Liver (tissue), 9 donors: Measurements from ENCODE around the gene SYT8. TPM values are rescaled to one million over a fixed set of nuclear protein-coding genes. Genes with fewer than 3 reads are reported as not detected.

ENCODE experiments used
- DNase-seq: peaks from one replicate; pipeline ENCODE4 v3.0.0-alpha.2; 2017; ENCODE audit warnings: low spot score
- H3K27ac ChIP-seq, 2 donors: one replicate each; pipeline ENCODE4 v1.7.0; 2013; ENCODE audit warnings: inconsistent platforms in 2 of 2, low read length in 2 of 2, control low read depth in 1 of 2, low read depth in 1 of 2, mild to moderate bottlenecking in 1 of 2
- H3K27me3 ChIP-seq, 4 donors: one replicate each; pipeline versions ENCODE4 v1.6.1 to v1.7.0; 2013; ENCODE audit warnings: low read length in 3 of 4, inconsistent platforms in 1 of 4, mild to moderate bottlenecking in 1 of 4, moderate library complexity in 1 of 4; ENCODE audit not compliant: control insufficient read depth in 4 of 4, insufficient read depth in 4 of 4
- H3K36me3 ChIP-seq, 4 donors: one replicate each; pipeline versions ENCODE4 v1.6.1 to v1.7.0; 2013; ENCODE audit warnings: low read length in 3 of 4, mild to moderate bottlenecking in 3 of 4, low read depth in 1 of 4, moderate library complexity in 1 of 4; ENCODE audit not compliant: control insufficient read depth in 4 of 4, insufficient read depth in 3 of 4
- H3K4me1 ChIP-seq, 4 donors: one replicate each; pipeline versions ENCODE4 v1.6.1 to v1.7.0; 2013; ENCODE audit warnings: low read length in 3 of 4, mild to moderate bottlenecking in 3 of 4, moderate library complexity in 1 of 4; ENCODE audit not compliant: control insufficient read depth in 4 of 4, insufficient read depth in 4 of 4
- H3K4me3 ChIP-seq, 3 donors: one replicate each; pipeline versions ENCODE4 v1.6.1 to v1.7.0; 2013; ENCODE audit warnings: low read length in 3 of 3, control low read depth in 1 of 3, low read depth in 1 of 3, mild to moderate bottlenecking in 1 of 3
- H3K9ac ChIP-seq, 2 donors: one replicate each; pipeline ENCODE4 v1.7.0; 2013; ENCODE audit warnings: low read length in 2 of 2, mild to moderate bottlenecking in 2 of 2, moderate library complexity in 2 of 2, control low read depth in 1 of 2, low read depth in 1 of 2
- H3K9me3 ChIP-seq, 4 donors: one replicate each; pipeline versions ENCODE4 v1.6.1 to v1.7.0; 2013; ENCODE audit warnings: low read length in 3 of 4; ENCODE audit not compliant: control insufficient read depth in 4 of 4
- EGR1 ChIP-seq, 2 donors: IDR thresholded peaks; 2 replicates each; pipeline ENCODE4 v1.6.1; 2016 to 2018; ENCODE audit warnings: antibody characterized with exemption in 2 of 2, low read depth in 2 of 2
- FOXA1 ChIP-seq: IDR thresholded peaks from 2 replicates; pipeline ENCODE4 v1.6.1; 2016; ENCODE audit warnings: antibody characterized with exemption
- FOXA2 ChIP-seq: IDR thresholded peaks from 2 replicates; pipeline ENCODE4 v1.6.1; 2016; ENCODE audit warnings: antibody characterized with exemption
- GABPA ChIP-seq, 2 donors: IDR thresholded peaks in 1 of 2; conservative IDR thresholded peaks in 1 of 2; 2 replicates each; pipeline ENCODE4 v1.6.1; 2016; ENCODE audit warnings: antibody characterized with exemption in 2 of 2, mild to moderate bottlenecking in 1 of 2, moderate library complexity in 1 of 2
- HNF4A ChIP-seq, 2 donors: conservative IDR thresholded peaks; 2 replicates each; pipeline ENCODE4 v1.6.1; 2016; ENCODE audit warnings: antibody characterized with exemption in 2 of 2, mild to moderate bottlenecking in 2 of 2
- HNF4G ChIP-seq: IDR thresholded peaks from 2 replicates; pipeline ENCODE4 v1.6.1; 2016; ENCODE audit warnings: antibody characterized with exemption
- JUND ChIP-seq, 2 donors: IDR thresholded peaks; 2 replicates each; pipeline ENCODE4 v1.6.1; 2016; ENCODE audit warnings: antibody characterized with exemption in 2 of 2
- NR2F2 ChIP-seq: IDR thresholded peaks from 2 replicates; pipeline ENCODE4 v1.6.1; 2016; ENCODE audit warnings: antibody characterized with exemption
- RAD21 ChIP-seq, 2 donors: IDR thresholded peaks; 2 replicates each; pipeline ENCODE4 v1.6.1; 2016; ENCODE audit warnings: antibody characterized with exemption in 2 of 2, mild to moderate bottlenecking in 2 of 2
- RXRA ChIP-seq, 2 donors: IDR thresholded peaks; 2 replicates each; pipeline ENCODE4 v1.6.1; 2017 to 2018; ENCODE audit warnings: antibody characterized with exemption in 2 of 2, mild to moderate bottlenecking in 1 of 2
- SP1 ChIP-seq: IDR thresholded peaks from 2 replicates; pipeline ENCODE4 v1.6.1; 2018; ENCODE audit warnings: antibody characterized with exemption, mild to moderate bottlenecking
- TAF1 ChIP-seq: conservative IDR thresholded peaks from 2 replicates; pipeline ENCODE4 v1.6.1; 2016; ENCODE audit warnings: antibody characterized with exemption, mild to moderate bottlenecking
- YY1 ChIP-seq: IDR thresholded peaks from 2 replicates; pipeline ENCODE4 v1.6.1; 2016; ENCODE audit warnings: antibody characterized with exemption, mild to moderate bottlenecking
- ZBTB33 ChIP-seq: IDR thresholded peaks from 2 replicates; pipeline ENCODE4 v1.6.1; 2016; ENCODE audit warnings: antibody characterized with exemption
- WGBS: extraction: QIAGEN DNeasy Blood & Tissue Kit; methylation state at CpG from one replicate; pipeline ENCODE4 v1.1.7; 2013; 5-methylcytosine and 5-hydroxymethylcytosine counted together
- polyA plus RNA-seq, 2 donors: library from polyadenylated mRNA; stranded (reverse) in 1 of 2; unstranded in 1 of 2; fragments of 200-250 nt in 1 of 2; fragments of >200 nt in 1 of 2; fragmentation: Nextera tagmentation in 1 of 2; extraction: Ambion mirVana in 1 of 2; gene quantifications; one replicate each; pipeline versions ENCODE4 v1.2.1 to v1.2.3, GENCODE V29; 2013 to 2015
- total RNA-seq, 2 donors: library from RNA; depleted of rRNA; stranded (reverse); fragments of >200 nt; gene quantifications; one replicate each; pipeline ENCODE4 v1.2.3, GENCODE V29; 2014
- TF ChIP-seq, protein P1 (sequence below): IDR thresholded peaks from 2 replicates; pipeline ENCODE4 v1.6.1; 2016; ENCODE audit warnings: antibody characterized with exemption, mild to moderate bottlenecking
- TF ChIP-seq, protein P2 (sequence below): IDR thresholded peaks from 2 replicates; pipeline ENCODE4 v1.6.1; 2016; ENCODE audit warnings: antibody characterized with exemption
- TF ChIP-seq, protein P3 (sequence below): IDR thresholded peaks from 2 replicates; pipeline ENCODE4 v1.6.1; 2016; ENCODE audit warnings: antibody characterized with exemption
- TF ChIP-seq, protein P4 (sequence below): fragments of 150-350 bp; IDR thresholded peaks from 2 replicates; pipeline ENCODE4 v1.5.1; 2017; ENCODE audit warnings: improper control_type of control experiment, low read depth, low read length; ENCODE audit not compliant: missing input control
- donor health status: healthy.
- donor health status: healthy.
- donor health status: healthy.
- donor health status: healthy.
- donor health status: healthy.

Gene SYT8
- total and polyA plus RNA-seq, 4 donors: 0.17 to 0.99 (median 0.35) TPM

- Histone ChIP-seq H3K9ac (no peak overlapping the region), H3K27ac (no peak overlapping the region), H3K4me3 (no peak overlapping the region), H3K36me3 (no peaks in the 10 kb centered on the region), H3K9me3 (no peaks in the 10 kb centered on the region), H3K4me1 (peaks cover 9 to 45% (median 20%) of the 10 kb centered on the region in 4 donors), H3K27me3 (no peaks in the 10 kb centered on the region)
- 89% methylated on average over 11 of the region's 11 CpGs for WGBS
- TF ChIP-seq RXRA (IDR thresholded peaks at IDR 0.05) (no peak), FOXA1 (no peak), ZBTB33 (no peak), JUND (IDR thresholded peaks at IDR 0.05) (no peak), HNF4G (no peak), YY1 (no peak), RAD21 (IDR thresholded peaks at IDR 0.05) (no peak)
- TF ChIP-seq, protein P1, sequence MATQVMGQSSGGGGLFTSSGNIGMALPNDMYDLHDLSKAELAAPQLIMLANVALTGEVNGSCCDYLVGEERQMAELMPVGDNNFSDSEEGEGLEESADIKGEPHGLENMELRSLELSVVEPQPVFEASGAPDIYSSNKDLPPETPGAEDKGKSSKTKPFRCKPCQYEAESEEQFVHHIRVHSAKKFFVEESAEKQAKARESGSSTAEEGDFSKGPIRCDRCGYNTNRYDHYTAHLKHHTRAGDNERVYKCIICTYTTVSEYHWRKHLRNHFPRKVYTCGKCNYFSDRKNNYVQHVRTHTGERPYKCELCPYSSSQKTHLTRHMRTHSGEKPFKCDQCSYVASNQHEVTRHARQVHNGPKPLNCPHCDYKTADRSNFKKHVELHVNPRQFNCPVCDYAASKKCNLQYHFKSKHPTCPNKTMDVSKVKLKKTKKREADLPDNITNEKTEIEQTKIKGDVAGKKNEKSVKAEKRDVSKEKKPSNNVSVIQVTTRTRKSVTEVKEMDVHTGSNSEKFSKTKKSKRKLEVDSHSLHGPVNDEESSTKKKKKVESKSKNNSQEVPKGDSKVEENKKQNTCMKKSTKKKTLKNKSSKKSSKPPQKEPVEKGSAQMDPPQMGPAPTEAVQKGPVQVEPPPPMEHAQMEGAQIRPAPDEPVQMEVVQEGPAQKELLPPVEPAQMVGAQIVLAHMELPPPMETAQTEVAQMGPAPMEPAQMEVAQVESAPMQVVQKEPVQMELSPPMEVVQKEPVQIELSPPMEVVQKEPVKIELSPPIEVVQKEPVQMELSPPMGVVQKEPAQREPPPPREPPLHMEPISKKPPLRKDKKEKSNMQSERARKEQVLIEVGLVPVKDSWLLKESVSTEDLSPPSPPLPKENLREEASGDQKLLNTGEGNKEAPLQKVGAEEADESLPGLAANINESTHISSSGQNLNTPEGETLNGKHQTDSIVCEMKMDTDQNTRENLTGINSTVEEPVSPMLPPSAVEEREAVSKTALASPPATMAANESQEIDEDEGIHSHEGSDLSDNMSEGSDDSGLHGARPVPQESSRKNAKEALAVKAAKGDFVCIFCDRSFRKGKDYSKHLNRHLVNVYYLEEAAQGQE: no peak
- DNase-seq: no peak
Observed at GRCh38 chr11:1829039-1829820, 5.6 kb upstream of the SYT8 start.

DNA sequence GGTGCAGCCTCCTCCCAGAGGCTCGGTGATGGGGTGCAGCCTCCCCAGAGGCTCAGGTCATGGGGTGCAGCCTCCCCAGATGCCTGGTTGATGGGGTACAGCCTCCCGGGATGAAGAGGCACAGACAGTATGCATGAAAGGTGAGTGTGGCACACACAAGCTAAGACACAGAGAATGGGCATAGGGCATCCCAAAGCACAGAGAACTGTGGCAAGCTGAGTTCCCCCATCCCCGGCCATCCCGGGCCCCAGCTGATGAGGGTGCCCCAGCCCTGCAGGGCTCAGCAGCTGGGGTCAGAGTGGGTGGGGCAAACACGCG is 4.8 kb upstream of the SYT8 start:
- Histone ChIP-seq H3K4me3 (no peak overlapping the region), H3K27ac (no peak overlapping the region), H3K4me1 (peaks cover 9 to 40% (median 20%) of the 10 kb centered on the region in 4 donors), H3K36me3 (no peaks in the 10 kb centered on the region), H3K9ac (no peak overlapping the region), H3K27me3 (no peaks in the 10 kb centered on the region), H3K9me3 (no peaks in the 10 kb centered on the region)
- DNase-seq: no peak
- TF ChIP-seq, protein P2, sequence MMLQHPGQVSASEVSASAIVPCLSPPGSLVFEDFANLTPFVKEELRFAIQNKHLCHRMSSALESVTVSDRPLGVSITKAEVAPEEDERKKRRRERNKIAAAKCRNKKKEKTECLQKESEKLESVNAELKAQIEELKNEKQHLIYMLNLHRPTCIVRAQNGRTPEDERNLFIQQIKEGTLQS: no peak
- TF ChIP-seq HNF4A (conservative IDR thresholded peaks at IDR 0.05): no peak
- no peak for TF ChIP-seq JUND (IDR thresholded peaks at IDR 0.05)
- TF ChIP-seq FOXA2: no peak
- no peak for TF ChIP-seq ZBTB33
- no peak for TF ChIP-seq YY1
- TF ChIP-seq HNF4G: no peak
- no peak for TF ChIP-seq TAF1
- TF ChIP-seq NR2F2: no peak
- no peak for TF ChIP-seq SP1
- no peak for TF ChIP-seq RAD21 (IDR thresholded peaks at IDR 0.05)
- TF ChIP-seq, protein P1: no peak
- no peak for TF ChIP-seq RXRA (IDR thresholded peaks at IDR 0.05)
- TF ChIP-seq, protein P3, sequence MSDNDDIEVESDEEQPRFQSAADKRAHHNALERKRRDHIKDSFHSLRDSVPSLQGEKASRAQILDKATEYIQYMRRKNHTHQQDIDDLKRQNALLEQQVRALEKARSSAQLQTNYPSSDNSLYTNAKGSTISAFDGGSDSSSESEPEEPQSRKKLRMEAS: no peak
- no peak for TF ChIP-seq FOXA1
- TF ChIP-seq, protein P4, sequence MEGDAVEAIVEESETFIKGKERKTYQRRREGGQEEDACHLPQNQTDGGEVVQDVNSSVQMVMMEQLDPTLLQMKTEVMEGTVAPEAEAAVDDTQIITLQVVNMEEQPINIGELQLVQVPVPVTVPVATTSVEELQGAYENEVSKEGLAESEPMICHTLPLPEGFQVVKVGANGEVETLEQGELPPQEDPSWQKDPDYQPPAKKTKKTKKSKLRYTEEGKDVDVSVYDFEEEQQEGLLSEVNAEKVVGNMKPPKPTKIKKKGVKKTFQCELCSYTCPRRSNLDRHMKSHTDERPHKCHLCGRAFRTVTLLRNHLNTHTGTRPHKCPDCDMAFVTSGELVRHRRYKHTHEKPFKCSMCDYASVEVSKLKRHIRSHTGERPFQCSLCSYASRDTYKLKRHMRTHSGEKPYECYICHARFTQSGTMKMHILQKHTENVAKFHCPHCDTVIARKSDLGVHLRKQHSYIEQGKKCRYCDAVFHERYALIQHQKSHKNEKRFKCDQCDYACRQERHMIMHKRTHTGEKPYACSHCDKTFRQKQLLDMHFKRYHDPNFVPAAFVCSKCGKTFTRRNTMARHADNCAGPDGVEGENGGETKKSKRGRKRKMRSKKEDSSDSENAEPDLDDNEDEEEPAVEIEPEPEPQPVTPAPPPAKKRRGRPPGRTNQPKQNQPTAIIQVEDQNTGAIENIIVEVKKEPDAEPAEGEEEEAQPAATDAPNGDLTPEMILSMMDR: no peak
- TF ChIP-seq EGR1 (IDR thresholded peaks at IDR 0.05; ENCODE audit: low read depth in 2 of 2): no peak
- no peak for TF ChIP-seq GABPA (IDR thresholded peaks at IDR 0.05 in 1 of 2, conservative IDR thresholded peaks at IDR 0.05 in 1 of 2)
- WGBS: 67% methylated on average over 6 of the region's 6 CpGs
